AG10803 (cell line): ENCODE measurements around the gene AHDC1.

Source experiments
- DNase-seq: peaks from one replicate; pipeline ENCODE4 v3.0.0; 2010; ENCODE audit warnings: low read depth
- H3K4me3 ChIP-seq: 2 replicates; pipeline ENCODE4 v1.5.1; 2011; ENCODE audit warnings: mild to moderate bottlenecking, low read length, control low read depth
- CTCF ChIP-seq: conservative IDR thresholded peaks from 2 replicates; pipeline ENCODE4 v1.5.1; 2011; ENCODE audit warnings: mild to moderate bottlenecking, low read length, control low read depth, inconsistent platforms

AHDC1 gene

GRCh38 chr1:27603681-27604578 is at the start of gene AHDC1:
Gene AHDC1, minus strand, starts transcription at chr1:27604144. Its CDS starts 52,029 bp downstream, at chr1:27552115.
- TF ChIP-seq CTCF = no peak
- H3K4me3 ChIP-seq = peak within 1 kb of the TSS; percentile 97
- DNase-seq = peak; percentile 90

- no peak for TF ChIP-seq CTCF
- H3K4me3 ChIP-seq = no peak overlapping the region
- peak; percentile 35 for DNase-seq
Measured at GRCh38 chr1:27652111-27652864, 48.3 kb upstream of the AHDC1 start.

- DNase-seq = peak; percentile 76
- no peak overlapping the region for H3K4me3 ChIP-seq
- TF ChIP-seq CTCF = no peak
Measured at GRCh38 chr1:27650539-27651175, 46.7 kb upstream of the AHDC1 start.

GRCh38 chr1:27650171-27650538 is 46.2 kb upstream of the AHDC1 start:
- TF ChIP-seq CTCF = no peak

GRCh38 chr1:27649306-27649635 is 45.3 kb upstream of the AHDC1 start:
- TF ChIP-seq CTCF = no peak
- H3K4me3 ChIP-seq = no peak overlapping the region
- DNase-seq = no peak

More at GRCh38 chr1:27650171-27650538, 46.2 kb upstream of the AHDC1 start:
- DNase-seq = no peak
- H3K4me3 ChIP-seq = no peak overlapping the region

GRCh38 chr1:27648602-27649305 is 44.8 kb upstream of the AHDC1 start:
- TF ChIP-seq CTCF = no peak
- H3K4me3 ChIP-seq = no peak overlapping the region
- DNase-seq = no peak
